Measurements from ENCODE around the gene CTNND2. TPM values are rescaled to one million over a fixed set of nuclear protein-coding genes. Genes with fewer than 3 reads are reported as not detected.

The CTNND2 gene
- polyA plus RNA-seq, 1 of the 3 experiments (the other 2 are of a cell fraction), result not detected

GRCh38 chr5:10973316-10973715, 930.9 kb downstream of the CTNND2 start (continued):
- TF ChIP-seq MEF2A (IDR thresholded peaks at IDR 0.05; ENCODE audit: borderline replicate concordance, low read depth), result no peak
- TF ChIP-seq RFX5 (IDR thresholded peaks at IDR 0.05; ENCODE audit: low read length), result no peak
- no peak for TF ChIP-seq RCOR1 (IDR thresholded peaks at IDR 0.05; ENCODE audit: low read length)
- TF ChIP-seq GATA2 (CRISPR knock-in tag; IDR thresholded peaks at IDR 0.05), result no peak
- TF ChIP-seq IRF3 (IDR thresholded peaks at IDR 0.05; ENCODE audit: low read depth, low read length), result no peak
- no peak for TF ChIP-seq GABPA (IDR thresholded peaks at IDR 0.05; ENCODE audit: low read depth)
- TF ChIP-seq ELF1 (IDR thresholded peaks at IDR 0.05), result no peak

- no peaks in the 10 kb centered on the region for H3K79me2 ChIP-seq (ENCODE audit: insufficient read depth)
- H3K27ac ChIP-seq (ENCODE audit: low read depth in 2 of 2, low read length in 1 of 2), result no peak overlapping the region
- H3K4me3 ChIP-seq (ENCODE audit: low read depth in 2 of 2, low read length in 1 of 2), result no peak overlapping the region
- H3F3A ChIP-seq (replicated peaks; ENCODE audit: insufficient read depth), result no peaks in the 10 kb centered on the region
- H3K4me2 ChIP-seq, result no peak overlapping the region
- no peaks in the 10 kb centered on the region for H3K9me3 ChIP-seq
- H2AFZ ChIP-seq (ENCODE audit: low read depth), result no peak overlapping the region
- no peaks in the 10 kb centered on the region for H3K9me2 ChIP-seq
- no peaks in the 10 kb centered on the region for H3K36me3 ChIP-seq (replicated peaks in 1 of 2; ENCODE audit: control insufficient read depth in 1 of 2, insufficient read depth in 2 of 2, low read length in 1 of 2)
- H3K27me3 ChIP-seq (ENCODE audit: insufficient read depth), result peaks cover 23% of the 10 kb centered on the region; the same call in 1 of the 2 replicates
- DNase-seq, result no peak
- POLR2A ChIA-PET, result no interaction called here
- no peak for TF ChIP-seq MEF2A (IDR thresholded peaks at IDR 0.05; ENCODE audit: borderline replicate concordance, low read depth)
- TF ChIP-seq EZH2phosphoT487 (IDR thresholded peaks at IDR 0.05; ENCODE audit: borderline replicate concordance, low read depth), result no peak
- no peak for TF ChIP-seq MAX (IDR thresholded peaks at IDR 0.05; ENCODE audit: low read depth)
- no peak for TF ChIP-seq TEAD4 (IDR thresholded peaks at IDR 0.05; ENCODE audit: borderline replicate concordance, insufficient read depth)
- TF ChIP-seq USF1 (IDR thresholded peaks at IDR 0.05; ENCODE audit: borderline replicate concordance, low read depth), result no peak
- TF ChIP-seq ELF1 (IDR thresholded peaks at IDR 0.05), result no peak
- TF ChIP-seq USF2 (IDR thresholded peaks at IDR 0.05; ENCODE audit: borderline replicate concordance, low read depth, low read length), result no peak
- TF ChIP-seq CHD2 (IDR thresholded peaks at IDR 0.05; ENCODE audit: low read length, partially characterized antibody), result no peak
- TF ChIP-seq IRF3 (IDR thresholded peaks at IDR 0.05; ENCODE audit: low read depth, low read length), result no peak
- no peak for TF ChIP-seq ZBTB33 (IDR thresholded peaks at IDR 0.05; ENCODE audit: borderline replicate concordance, low read depth)
- TF ChIP-seq POLR2AphosphoS5 (IDR thresholded peaks at IDR 0.05; ENCODE audit: low read depth, low read length), result no peak
- H4K20me1 ChIP-seq (ENCODE audit: insufficient read depth), result no peaks in the 10 kb centered on the region
- no peak overlapping the region for H3K9ac ChIP-seq
- CTCF ChIA-PET, result no interaction called here
- H3K4me1 ChIP-seq (ENCODE audit: control insufficient read depth in 1 of 2, insufficient read depth in 2 of 2, low read depth in 1 of 2, low read length in 1 of 2), result no peaks in the 10 kb centered on the region
- 30% methylated on average over 8 of the region's 8 CpGs for WGBS (ENCODE audit: low lambda C conversion rate)
These were observed 934.5 kb downstream of the CTNND2 start for GRCh38 chr5:10969684-10970180.

Data from SK-N-SH (cell line).